ENCODE results near the gene LMBRD2. TPM values are rescaled to one million over a fixed set of nuclear protein-coding genes. Genes with fewer than 3 reads are reported as not detected.

The LMBRD2 gene
- polyA plus RNA-seq, 2 of the 4 experiments (the other 2 are of a cell fraction) = 2.9 to 6.8 TPM

- no peak for TF ChIP-seq RCOR1 (IDR thresholded peaks at IDR 0.05; ENCODE audit: low read depth, low read length)
Observed at GRCh38 chr5:36153726-36154125, 2.0 kb upstream of the LMBRD2 start (continued).

GRCh38 chr5:36153298-36153677 is 1.6 kb upstream of the LMBRD2 start:
- ATAC-seq = no peak
- 87% methylated on average over 7 of the region's 7 CpGs for WGBS (ENCODE audit: missing lambda C conversion rate)
- FAIRE-seq = no peak
- Histone ChIP-seq H3K4me3 (peak overlapping the region; percentile 78; the same call in 2 of the 3 replicates), H3K4me1 (peaks cover 7% of the 10 kb centered on the region; the same call in 1 of the 3 replicates), H3K4me2 (peak overlapping the region; percentile 81), H3K27ac (peak overlapping the region in 1 of 2 experiments; percentile 10; a peak in 2 of 6 replicates), H3K9me3 (no peaks in the 10 kb centered on the region)
- CTCF ChIA-PET = interaction anchor here (1.5 to 2.9 kb wide), 2 partner anchors 25 to 89 kb away, joined by 3 to 10 read pairs; partner anchors contain the start of gene NADK2
- TF ChIP-seq HES2 (IDR thresholded peaks at IDR 0.05) (no peak), KDM5A (IDR thresholded peaks at IDR 0.05) (no peak), CBX2 (IDR thresholded peaks at IDR 0.05; ENCODE audit: borderline replicate concordance, low read depth) (no peak), CTCF (IDR thresholded peaks at IDR 0.05) (no peak), CHD4 (IDR thresholded peaks at IDR 0.05; ENCODE audit: borderline replicate concordance) (no peak), POLR2A (IDR thresholded peaks at IDR 0.05; ENCODE audit: low read length) (no peak), USF2 (IDR thresholded peaks at IDR 0.05) (no peak)
- POLR2A ChIA-PET = no interaction called here
- no peak for DNase-seq (ENCODE audit: low read depth in 1 of 2, low spot score in 1 of 2)

- Histone ChIP-seq H3K4me3 (peak overlapping the region; percentile 78), H3K4me2 (peak overlapping the region; percentile 81), H3K27ac (peak overlapping the region; percentile 79 to 89), H3K4me1 (peaks cover 7% of the 10 kb centered on the region; the same call in 1 of the 3 replicates), H3K9me3 (no peaks in the 10 kb centered on the region)
- ChIA-PET CTCF (interaction anchor here (1.5 to 2.9 kb wide), 4 partner anchors 13 to 150 kb away, joined by 3 to 10 read pairs (median 4); partner anchors contain the start of genes NADK2 and RANBP3L), POLR2A (interaction anchor here (0.5 to 2.0 kb wide), 3 partner anchors 40 to 91 kb away, joined by 3 to 19 read pairs (median 6); partner anchors contain the start of gene NADK2)
- WGBS (ENCODE audit: missing lambda C conversion rate) = 12% methylated on average over 24 of the region's 24 CpGs
- DNase-seq (ENCODE audit: low read depth in 1 of 2, low spot score in 1 of 2) (peak in 1 of 2 experiments; percentile 21), ATAC-seq (peak in 1 of 2 experiments; percentile 8; a peak in 2 of 6 replicates), FAIRE-seq (no peak)
- TF ChIP-seq EHMT2 (IDR thresholded peaks at IDR 0.05; ENCODE audit: low read depth) = no peak
- peak; percentile 44; the same call in 1 of the 2 replicates for TF ChIP-seq PHF8 (IDR thresholded peaks at IDR 0.05; ENCODE audit: borderline replicate concordance, low read depth)
- TF ChIP-seq ELK1 (IDR thresholded peaks at IDR 0.05; ENCODE audit: low read depth, low read length) = no peak
Observed at GRCh38 chr5:36152324-36153297, 924 bp upstream of the LMBRD2 start.
